Effector memory CD4-positive, alpha-beta T cell (primary cell): ENCODE measurements around the gene RCOR2.

Experiments
- DNase-seq, 3 donors: peaks; one replicate each; pipeline ENCODE4 v3.0.0-alpha.2; 2020
- H3K27ac ChIP-seq: 2 replicates; pipeline ENCODE4 v1.7.0; 2013; ENCODE audit warnings: mild to moderate bottlenecking, low read length, moderate library complexity; ENCODE audit not compliant: insufficient read depth, poor library complexity, severe bottlenecking
- H3K27me3 ChIP-seq: replicated peaks from 2 replicates; pipeline ENCODE4 v1.7.0; 2013; ENCODE audit warnings: mild to moderate bottlenecking, low read length; ENCODE audit not compliant: insufficient read depth, control insufficient read depth, poor library complexity, severe bottlenecking
- H3K36me3 ChIP-seq: 2 replicates; pipeline ENCODE4 v1.7.0; 2013; ENCODE audit warnings: mild to moderate bottlenecking, low read length, moderate library complexity; ENCODE audit not compliant: control insufficient read depth, insufficient read depth
- H3K4me1 ChIP-seq: 2 replicates; pipeline ENCODE4 v1.7.0; 2013; ENCODE audit warnings: low read length, mild to moderate bottlenecking; ENCODE audit not compliant: control insufficient read depth, insufficient read depth, poor library complexity, severe bottlenecking
- H3K4me3 ChIP-seq: 2 replicates; pipeline ENCODE4 v1.7.0; 2013; ENCODE audit warnings: low read length, low read depth, mild to moderate bottlenecking; ENCODE audit not compliant: insufficient read depth, poor library complexity, severe bottlenecking
- H3K9me3 ChIP-seq: 2 replicates; pipeline ENCODE4 v1.7.0; 2013; ENCODE audit warnings: mild to moderate bottlenecking, low read length, moderate library complexity; ENCODE audit not compliant: control insufficient read depth

The RCOR2 gene

DNA sequence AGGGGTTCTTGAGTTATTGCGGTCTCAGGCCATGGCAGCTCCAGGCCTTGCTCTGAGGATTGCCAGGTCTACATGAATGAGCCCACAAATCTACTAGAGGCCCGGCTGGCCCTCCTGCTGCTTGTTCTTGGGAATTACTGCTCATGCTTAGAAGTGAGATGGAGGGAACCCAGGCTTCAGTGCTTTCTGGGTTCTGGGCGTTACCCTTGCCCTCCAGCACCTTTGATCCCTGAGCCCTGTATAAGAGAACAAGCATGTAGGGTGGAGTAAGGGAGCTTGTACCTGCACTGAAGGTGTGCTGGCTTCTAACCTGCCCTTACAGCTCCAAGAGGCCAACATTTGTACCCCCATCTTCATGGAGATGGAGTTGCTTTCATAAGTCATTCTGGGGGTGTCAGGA lies 25.8 kb upstream of the RCOR2 start:
- no peak for DNase-seq
- Histone ChIP-seq H3K36me3 (peaks cover 9% of the 10 kb centered on the region), H3K27ac (no peak overlapping the region), H3K4me3 (no peak overlapping the region), H3K9me3 (no peaks in the 10 kb centered on the region), H3K4me1 (peaks cover 12% of the 10 kb centered on the region), H3K27me3 (no peaks in the 10 kb centered on the region)

DNA sequence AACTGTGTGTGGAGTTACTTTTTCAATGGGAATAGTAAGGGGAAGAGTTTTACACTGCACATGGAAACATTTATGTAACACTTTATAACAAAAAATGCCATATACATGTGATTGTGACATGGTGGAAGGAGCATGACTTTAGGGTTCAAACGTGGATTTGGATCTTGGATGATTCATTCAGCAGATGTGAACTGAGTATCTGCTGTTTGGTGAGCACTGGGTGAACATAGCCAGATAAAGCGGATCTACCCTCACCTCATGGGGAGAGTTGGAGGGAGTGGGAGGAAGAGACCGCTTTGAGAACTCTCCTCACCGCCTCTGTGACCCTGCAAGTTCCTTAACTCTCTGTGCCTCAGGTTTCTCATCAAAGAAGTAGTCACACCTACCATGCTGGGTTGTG lies 24.9 kb upstream of the RCOR2 start:
- no peak for DNase-seq
- H3K4me3 ChIP-seq, result no peak overlapping the region
- peaks cover 12% of the 10 kb centered on the region for H3K4me1 ChIP-seq
- H3K27me3 ChIP-seq, result no peaks in the 10 kb centered on the region
- no peaks in the 10 kb centered on the region for H3K9me3 ChIP-seq
- H3K36me3 ChIP-seq, result peaks cover 9% of the 10 kb centered on the region
- H3K27ac ChIP-seq, result no peak overlapping the region

GRCh38 chr11:63940786-63941185 lies 23.8 kb upstream of the RCOR2 start:
- Histone ChIP-seq H3K36me3 (no peaks in the 10 kb centered on the region), H3K27me3 (no peaks in the 10 kb centered on the region), H3K27ac (no peak overlapping the region), H3K4me1 (peaks cover 12% of the 10 kb centered on the region), H3K4me3 (no peak overlapping the region), H3K9me3 (no peaks in the 10 kb centered on the region)
- no peak for DNase-seq

DNA sequence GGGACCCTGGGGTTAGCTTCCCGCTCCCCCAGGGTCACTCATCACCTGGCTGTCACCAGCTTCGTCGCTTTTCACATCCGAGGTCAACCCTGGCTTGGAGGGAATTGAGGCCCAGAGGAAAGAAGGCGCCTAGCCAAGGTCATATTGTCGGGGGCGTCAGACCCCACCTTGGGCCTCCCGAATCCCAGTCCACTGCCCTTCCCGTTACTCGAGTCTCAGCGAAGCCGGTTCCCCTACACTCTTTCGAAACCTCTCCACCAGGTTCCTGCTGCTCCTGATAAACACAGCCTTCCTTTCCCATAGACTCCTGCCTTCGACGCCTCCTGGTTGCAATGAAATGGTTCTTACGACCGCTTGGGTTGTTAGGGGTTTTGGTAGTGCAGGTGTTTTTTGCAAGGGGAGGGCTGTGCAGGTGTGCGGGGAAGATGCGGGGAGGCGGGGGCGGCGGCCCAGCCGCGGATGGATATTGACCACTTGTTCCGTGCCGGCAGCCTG lies 22.5 kb upstream of the RCOR2 start:
- Histone ChIP-seq H3K4me1 (peaks cover 12% of the 10 kb centered on the region), H3K27me3 (no peaks in the 10 kb centered on the region), H3K9me3 (no peaks in the 10 kb centered on the region), H3K36me3 (no peaks in the 10 kb centered on the region), H3K4me3 (peak overlapping the region; percentile 79), H3K27ac (peak overlapping the region; percentile 60)
- DNase-seq, result no peak

GRCh38 chr11:63938479-63939396 lies 21.8 kb upstream of the RCOR2 start, which contains the start of gene NAA40:
Gene NAA40 (plus strand): TSS chr11:63939002. CDS start chr11:63939097, 95 bp downstream.
- Histone ChIP-seq H3K27ac (peak within 1 kb of the TSS; percentile 60), H3K36me3 (no peaks in the 10 kb centered on the region), H3K27me3 (no peaks in the 10 kb centered on the region), H3K4me1 (peaks cover 12% of the 10 kb centered on the region), H3K9me3 (no peaks in the 10 kb centered on the region), H3K4me3 (peak within 1 kb of the TSS; percentile 79)
- peak; percentile 87 to 95 (median 92) for DNase-seq

- DNase-seq, result no peak
- peaks cover 12% of the 10 kb centered on the region for H3K4me1 ChIP-seq
- H3K27me3 ChIP-seq, result no peaks in the 10 kb centered on the region
- peak overlapping the region; percentile 60 for H3K27ac ChIP-seq
- peak overlapping the region; percentile 79 for H3K4me3 ChIP-seq
- H3K36me3 ChIP-seq, result no peaks in the 10 kb centered on the region
- no peaks in the 10 kb centered on the region for H3K9me3 ChIP-seq
Observed at GRCh38 chr11:63937713-63938478, 20.9 kb upstream of the RCOR2 start.

- peaks cover 4% of the 10 kb centered on the region for H3K4me1 ChIP-seq
- no peaks in the 10 kb centered on the region for H3K27me3 ChIP-seq
- H3K9me3 ChIP-seq, result no peaks in the 10 kb centered on the region
- H3K4me3 ChIP-seq, result no peak overlapping the region
- no peak for DNase-seq
- no peak overlapping the region for H3K27ac ChIP-seq
- H3K36me3 ChIP-seq, result no peaks in the 10 kb centered on the region
Observed at GRCh38 chr11:63933459-63933858, 16.5 kb upstream of the RCOR2 start.

DNA sequence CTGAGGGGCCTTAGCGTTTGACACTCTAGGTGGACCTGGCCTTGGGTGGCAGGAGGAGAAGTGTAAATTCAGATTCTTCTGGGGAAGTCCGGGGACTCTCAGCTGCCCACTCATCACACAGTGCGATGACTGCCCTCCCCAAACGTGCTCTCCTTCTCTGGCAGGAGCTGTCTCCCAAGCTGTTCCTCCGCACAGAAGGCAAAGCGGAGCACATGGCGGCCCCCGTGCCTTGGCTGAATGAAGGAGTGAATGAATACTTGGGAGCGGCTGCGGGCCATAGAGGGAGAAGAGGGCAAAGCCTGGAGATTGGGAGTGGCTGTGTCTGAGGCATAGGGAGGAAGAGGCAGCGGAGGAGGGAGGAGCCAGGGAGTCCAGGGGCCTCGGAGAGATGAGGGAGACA lies 14.9 kb upstream of the RCOR2 start:
- no peaks in the 10 kb centered on the region for H3K9me3 ChIP-seq
- no peak overlapping the region for H3K4me3 ChIP-seq
- no peaks in the 10 kb centered on the region for H3K27me3 ChIP-seq
- H3K27ac ChIP-seq, result no peak overlapping the region
- no peaks in the 10 kb centered on the region for H3K36me3 ChIP-seq
- no peak for DNase-seq
- no peaks in the 10 kb centered on the region for H3K4me1 ChIP-seq

DNA sequence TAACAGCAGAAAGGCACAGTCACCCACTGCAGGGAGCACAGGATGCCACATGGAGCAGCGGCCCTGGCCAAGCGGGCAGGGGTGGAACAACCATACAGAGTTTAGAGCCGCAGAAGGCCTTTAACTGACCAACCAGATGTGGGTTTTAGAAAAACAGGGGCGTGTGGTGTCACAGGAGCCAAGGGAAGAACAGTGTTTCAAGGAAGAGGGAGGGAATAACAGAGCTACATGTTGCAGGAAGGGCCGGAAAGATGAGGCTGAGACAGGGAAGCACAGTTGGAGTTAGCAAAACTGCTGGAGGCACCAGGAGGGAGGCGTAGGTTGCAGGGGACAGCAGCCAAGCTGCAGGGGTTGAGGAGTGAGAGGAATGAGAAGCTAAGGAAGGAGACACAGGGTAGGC lies 14.1 kb upstream of the RCOR2 start:
- H3K4me3 ChIP-seq, result no peak overlapping the region
- no peak overlapping the region for H3K27ac ChIP-seq
- H3K27me3 ChIP-seq, result no peaks in the 10 kb centered on the region
- H3K9me3 ChIP-seq, result no peaks in the 10 kb centered on the region
- DNase-seq, result no peak
- H3K4me1 ChIP-seq, result no peaks in the 10 kb centered on the region
- H3K36me3 ChIP-seq, result no peaks in the 10 kb centered on the region

- Histone ChIP-seq H3K27me3 (no peaks in the 10 kb centered on the region), H3K4me3 (no peak overlapping the region), H3K9me3 (no peaks in the 10 kb centered on the region), H3K27ac (no peak overlapping the region), H3K36me3 (no peaks in the 10 kb centered on the region), H3K4me1 (no peaks in the 10 kb centered on the region)
- DNase-seq, result no peak
Observed at GRCh38 chr11:63929616-63930015, 12.7 kb upstream of the RCOR2 start.
